NCI-H2196 treated with DMSO at 0.1 percent for 48 hours (cell line): ENCODE results near the gene NUMB.

Experiments used
- DNase-seq: peaks from one replicate; lab custom pipeline; 2025; ENCODE audit not compliant: unreplicated experiment; lab: John Stamatoyannopoulos, UW

Gene NUMB

GRCh38 chr14:73458183-73458976 lies at the start of gene NUMB:
Gene NUMB, minus strand, starts transcription at chr14:73458546. Its CDS starts 102,795 bp downstream, at chr14:73355751.
- peak; percentile 98 for DNase-seq

GRCh38 chr14:73503648-73504047 lies 45.3 kb upstream of the NUMB start:
- no peak for DNase-seq

- DNase-seq = no peak
Observed at GRCh38 chr14:73502017-73502619, 43.8 kb upstream of the NUMB start.

GRCh38 chr14:73500360-73500759 lies 42.0 kb upstream of the NUMB start:
- peak; percentile 12 for DNase-seq

GRCh38 chr14:73494593-73494992 lies 36.2 kb upstream of the NUMB start:
- no peak for DNase-seq

GRCh38 chr14:73492670-73493069 lies 34.3 kb upstream of the NUMB start:
- DNase-seq = no peak

- DNase-seq = no peak
Observed at GRCh38 chr14:73492043-73492552, 33.8 kb upstream of the NUMB start.

- DNase-seq = peak; percentile 24
Observed at GRCh38 chr14:73491256-73492042, 33.1 kb upstream of the NUMB start.

GRCh38 chr14:73489481-73490175 lies 31.3 kb upstream of the NUMB start:
- no peak for DNase-seq

GRCh38 chr14:73478684-73479083 lies 20.3 kb upstream of the NUMB start:
- DNase-seq = no peak

- no peak for DNase-seq
Observed at GRCh38 chr14:73477618-73478266, 19.4 kb upstream of the NUMB start.

- no peak for DNase-seq
Observed at GRCh38 chr14:73476451-73476931, 18.1 kb upstream of the NUMB start.

GRCh38 chr14:73474952-73475351 lies 16.6 kb upstream of the NUMB start:
- DNase-seq = no peak

- peak; percentile 49 for DNase-seq
Observed at GRCh38 chr14:73472185-73473114, 14.1 kb upstream of the NUMB start.

GRCh38 chr14:73471582-73472184 lies 13.3 kb upstream of the NUMB start:
- no peak for DNase-seq

GRCh38 chr14:73468828-73469375 lies 10.6 kb upstream of the NUMB start:
- DNase-seq = no peak

- DNase-seq = no peak
Observed at GRCh38 chr14:73467800-73468199, 9.5 kb upstream of the NUMB start.

GRCh38 chr14:73467377-73467776 lies 9.0 kb upstream of the NUMB start:
- no peak for DNase-seq

GRCh38 chr14:73466861-73467260 lies 8.5 kb upstream of the NUMB start:
- no peak for DNase-seq
